Right atrium auricular region (tissue), 2 donors: ENCODE results near the gene BCL2L2. TPM values are rescaled to one million over a fixed set of nuclear protein-coding genes. Genes with fewer than 3 reads are reported as not detected.
A peak's percentile ranks its signal among the peaks of the same experiment; 100 is the strongest.

Experiments
- DNase-seq: peaks from one replicate; pipeline ENCODE4 v3.0.0-alpha.2; 2019; ENCODE audit warnings: low spot score
- H3K27ac ChIP-seq, 2 donors: fragments of 200-600 bp; sonication (generic); 1 replicate in 1 of 2; 2 replicates in 1 of 2; pipeline ENCODE4 v1.5.1; 2016 to 2019
- H3K27me3 ChIP-seq, 2 donors: fragments of 200-600 bp; sonication (generic); one replicate each; pipeline versions ENCODE4 v1.5.1 to v1.6.0; 2017 to 2019
- H3K36me3 ChIP-seq: fragments of 200-600 bp; sonication (generic); one replicate; pipeline ENCODE4 v1.5.1; 2016
- H3K4me1 ChIP-seq, 2 donors: fragments of 200-600 bp; sonication (generic); one replicate each; pipeline versions ENCODE4 v1.5.1 to v1.6.0; 2017 to 2019
- H3K4me3 ChIP-seq, 2 donors: fragments of 200-600 bp; sonication (generic); 1 replicate in 1 of 2; 2 replicates in 1 of 2; pipeline ENCODE4 v1.5.1; 2017 to 2019; ENCODE audit warnings: mild to moderate bottlenecking in 1 of 2, moderate library complexity in 1 of 2
- H3K9me3 ChIP-seq, 2 donors: fragments of 200-600 bp; sonication (generic); one replicate each; pipeline ENCODE4 v1.5.1; 2019
- total RNA-seq, 2 donors: library from RNA; depleted of rRNA; stranded (reverse); fragments of >200 nt; gene quantifications; one replicate each; pipeline ENCODE4 v1.1.0, GENCODE V29; 2016
- TF ChIP-seq, protein P1 (sequence below), 2 donors: fragments of 200-600 bp; sonication (generic); IDR thresholded peaks; one replicate each; pipeline ENCODE4 v1.5.1; 2019; ENCODE audit warnings: antibody characterized with exemption in 2 of 2

Gene BCL2L2
- total RNA-seq, 2 donors from 2014 or later = 26.8 to 36.3 TPM

DNA sequence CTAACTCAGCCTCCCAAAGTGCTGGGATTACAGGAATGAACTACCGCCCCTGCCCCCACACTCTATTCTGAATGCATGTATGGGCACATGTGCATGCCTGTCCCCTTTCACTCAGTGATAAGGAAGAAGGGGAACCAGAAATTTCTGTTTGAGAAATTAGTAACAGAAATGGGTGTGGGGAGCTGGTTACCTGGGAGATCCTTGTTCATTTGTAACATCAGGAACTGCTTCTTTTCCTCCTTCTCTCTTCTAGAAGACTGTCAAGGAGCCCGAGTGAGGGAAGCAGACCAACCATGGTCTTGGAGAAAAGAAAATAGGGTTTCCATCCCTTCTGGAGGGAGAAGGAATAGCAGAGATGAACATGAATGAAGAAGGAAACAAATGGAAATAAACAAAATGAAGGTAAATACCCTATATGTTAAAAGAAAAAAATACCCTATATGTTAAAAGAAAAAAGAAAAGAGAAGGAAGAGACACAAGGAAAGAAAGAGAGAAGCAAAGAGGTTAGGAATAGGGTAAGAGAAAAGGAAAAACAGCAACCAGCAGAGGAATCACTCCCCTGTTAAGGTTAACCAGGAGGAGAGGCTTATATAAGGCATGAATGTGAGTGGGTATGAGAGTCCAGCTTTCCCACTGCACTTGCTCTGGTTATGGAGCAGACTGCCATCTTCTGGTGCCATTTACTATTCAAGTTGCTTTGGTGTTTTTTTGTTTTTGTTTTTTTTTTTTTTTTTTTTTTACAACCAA lies 7.2 kb upstream of the BCL2L2 start:
- H3K9me3 ChIP-seq = no peaks in the 10 kb centered on the region
- H3K4me3 ChIP-seq = no peak overlapping the region
- no peaks in the 10 kb centered on the region for H3K36me3 ChIP-seq
- TF ChIP-seq, protein P1, sequence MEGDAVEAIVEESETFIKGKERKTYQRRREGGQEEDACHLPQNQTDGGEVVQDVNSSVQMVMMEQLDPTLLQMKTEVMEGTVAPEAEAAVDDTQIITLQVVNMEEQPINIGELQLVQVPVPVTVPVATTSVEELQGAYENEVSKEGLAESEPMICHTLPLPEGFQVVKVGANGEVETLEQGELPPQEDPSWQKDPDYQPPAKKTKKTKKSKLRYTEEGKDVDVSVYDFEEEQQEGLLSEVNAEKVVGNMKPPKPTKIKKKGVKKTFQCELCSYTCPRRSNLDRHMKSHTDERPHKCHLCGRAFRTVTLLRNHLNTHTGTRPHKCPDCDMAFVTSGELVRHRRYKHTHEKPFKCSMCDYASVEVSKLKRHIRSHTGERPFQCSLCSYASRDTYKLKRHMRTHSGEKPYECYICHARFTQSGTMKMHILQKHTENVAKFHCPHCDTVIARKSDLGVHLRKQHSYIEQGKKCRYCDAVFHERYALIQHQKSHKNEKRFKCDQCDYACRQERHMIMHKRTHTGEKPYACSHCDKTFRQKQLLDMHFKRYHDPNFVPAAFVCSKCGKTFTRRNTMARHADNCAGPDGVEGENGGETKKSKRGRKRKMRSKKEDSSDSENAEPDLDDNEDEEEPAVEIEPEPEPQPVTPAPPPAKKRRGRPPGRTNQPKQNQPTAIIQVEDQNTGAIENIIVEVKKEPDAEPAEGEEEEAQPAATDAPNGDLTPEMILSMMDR (IDR thresholded peaks at IDR 0.05) = no peak
- peak overlapping the region; percentile 96 to 99 for H3K27ac ChIP-seq
- H3K4me1 ChIP-seq = peaks cover 0 to 38% of the 10 kb centered on the region in 2 donors
- DNase-seq = peak; percentile 57
- no peaks in the 10 kb centered on the region for H3K27me3 ChIP-seq

- TF ChIP-seq, protein P1 (IDR thresholded peaks at IDR 0.05) = no peak
- peaks cover 0 to 37% of the 10 kb centered on the region in 2 donors for H3K4me1 ChIP-seq
- H3K27ac ChIP-seq = peak overlapping the region; percentile 96 to 99
- peak overlapping the region; percentile 46 to 82 for H3K4me3 ChIP-seq
- peak; percentile 56 for DNase-seq
- H3K27me3 ChIP-seq = no peaks in the 10 kb centered on the region
- no peaks in the 10 kb centered on the region for H3K36me3 ChIP-seq
- no peaks in the 10 kb centered on the region for H3K9me3 ChIP-seq
Measured at GRCh38 chr14:23299986-23300686, 6.5 kb upstream of the BCL2L2 start.

DNA sequence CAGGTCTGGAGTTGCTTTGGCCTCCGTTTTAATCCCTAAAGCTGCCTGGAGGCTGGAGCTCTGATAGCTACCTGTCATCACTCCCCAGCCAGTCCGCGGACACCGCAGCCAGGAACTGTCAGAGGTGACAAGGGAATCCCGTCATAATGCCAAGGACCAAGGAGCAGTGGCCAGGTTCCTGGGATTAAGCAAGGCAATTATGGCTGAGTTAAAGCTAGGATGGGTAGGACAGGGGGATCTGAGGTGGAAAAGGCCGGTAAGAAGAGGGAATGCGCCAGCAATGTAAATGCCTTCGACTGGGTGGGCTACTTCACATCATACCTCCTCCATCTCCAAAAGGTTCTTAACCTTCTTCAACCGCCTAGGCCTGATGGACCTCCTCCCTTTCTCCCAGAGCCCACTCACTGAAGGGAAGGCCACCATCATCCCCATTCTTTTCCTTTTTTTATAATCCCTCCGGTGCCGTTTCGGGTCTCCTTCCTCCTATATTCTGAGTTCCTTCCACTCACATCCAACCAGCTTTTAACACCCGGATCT lies 5.9 kb upstream of the BCL2L2 start:
- peak overlapping the region; percentile 46 to 82 for H3K4me3 ChIP-seq
- peak; percentile 83 for DNase-seq
- H3K27ac ChIP-seq = peak overlapping the region; percentile 96 to 99
- no peaks in the 10 kb centered on the region for H3K9me3 ChIP-seq
- no peaks in the 10 kb centered on the region for H3K36me3 ChIP-seq
- no peaks in the 10 kb centered on the region for H3K27me3 ChIP-seq
- H3K4me1 ChIP-seq = peaks cover 0 to 38% of the 10 kb centered on the region in 2 donors
- TF ChIP-seq, protein P1 (IDR thresholded peaks at IDR 0.05) = no peak

GRCh38 chr14:23301288-23301968 lies 5.2 kb upstream of the BCL2L2 start:
- Histone ChIP-seq H3K9me3 (no peaks in the 10 kb centered on the region), H3K4me3 (peak overlapping the region; percentile 61 to 82), H3K27ac (peak overlapping the region; percentile 97 to 99), H3K36me3 (no peaks in the 10 kb centered on the region), H3K27me3 (no peaks in the 10 kb centered on the region), H3K4me1 (peaks cover 0 to 45% of the 10 kb centered on the region in 2 donors)
- peak; percentile 98 for DNase-seq
- TF ChIP-seq, protein P1 (IDR thresholded peaks at IDR 0.05) = peak; percentile 72 to 74

GRCh38 chr14:23301969-23302289 lies 4.7 kb upstream of the BCL2L2 start:
- H3K27ac ChIP-seq = peak overlapping the region; percentile 97 to 99
- peak overlapping the region; percentile 61 to 82 for H3K4me3 ChIP-seq
- no peaks in the 10 kb centered on the region for H3K27me3 ChIP-seq
- no peak for DNase-seq
- TF ChIP-seq, protein P1 (IDR thresholded peaks at IDR 0.05) = no peak
- H3K9me3 ChIP-seq = no peaks in the 10 kb centered on the region
- H3K36me3 ChIP-seq = no peaks in the 10 kb centered on the region
- H3K4me1 ChIP-seq = peaks cover 0 to 46% of the 10 kb centered on the region in 2 donors
